ENCODE data around the gene EFNA5.

DNA sequence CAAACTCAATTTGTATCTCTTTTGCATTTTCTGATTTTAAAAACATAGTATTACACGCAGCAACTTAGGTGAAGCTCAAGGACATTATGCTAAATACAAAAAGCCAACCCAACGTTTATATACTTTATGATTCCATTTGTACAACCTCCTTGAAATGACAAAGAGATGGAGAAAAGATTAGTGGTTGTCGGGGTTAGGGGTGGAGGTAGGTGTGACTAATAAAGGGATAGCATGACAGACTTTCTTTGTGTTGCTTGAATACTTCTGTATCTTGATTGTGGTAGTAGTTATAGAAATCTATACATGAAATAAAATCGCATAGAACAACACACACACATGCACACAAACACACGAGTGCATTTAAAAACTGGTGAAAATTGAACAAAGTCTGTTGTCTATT is 42.5 kb upstream of the EFNA5 start:
- TF ChIP-seq, protein P1, sequence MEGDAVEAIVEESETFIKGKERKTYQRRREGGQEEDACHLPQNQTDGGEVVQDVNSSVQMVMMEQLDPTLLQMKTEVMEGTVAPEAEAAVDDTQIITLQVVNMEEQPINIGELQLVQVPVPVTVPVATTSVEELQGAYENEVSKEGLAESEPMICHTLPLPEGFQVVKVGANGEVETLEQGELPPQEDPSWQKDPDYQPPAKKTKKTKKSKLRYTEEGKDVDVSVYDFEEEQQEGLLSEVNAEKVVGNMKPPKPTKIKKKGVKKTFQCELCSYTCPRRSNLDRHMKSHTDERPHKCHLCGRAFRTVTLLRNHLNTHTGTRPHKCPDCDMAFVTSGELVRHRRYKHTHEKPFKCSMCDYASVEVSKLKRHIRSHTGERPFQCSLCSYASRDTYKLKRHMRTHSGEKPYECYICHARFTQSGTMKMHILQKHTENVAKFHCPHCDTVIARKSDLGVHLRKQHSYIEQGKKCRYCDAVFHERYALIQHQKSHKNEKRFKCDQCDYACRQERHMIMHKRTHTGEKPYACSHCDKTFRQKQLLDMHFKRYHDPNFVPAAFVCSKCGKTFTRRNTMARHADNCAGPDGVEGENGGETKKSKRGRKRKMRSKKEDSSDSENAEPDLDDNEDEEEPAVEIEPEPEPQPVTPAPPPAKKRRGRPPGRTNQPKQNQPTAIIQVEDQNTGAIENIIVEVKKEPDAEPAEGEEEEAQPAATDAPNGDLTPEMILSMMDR (IDR thresholded peaks at IDR 0.05), result no peak
- TF ChIP-seq POLR2A (IDR thresholded peaks at IDR 0.05) (no peak), POLR2AphosphoS5 (IDR thresholded peaks at IDR 0.05) (no peak)

Data from prostate gland (tissue), 2 donors.